Measurements from ENCODE around the gene XAGE5. TPM values are rescaled to one million over a fixed set of nuclear protein-coding genes. Genes with fewer than 3 reads are reported as not detected.
"Not testable (repeated sequence)": the region's sequence is repeated elsewhere in the genome, so short reads cannot be mapped to it uniquely, and the experiment has no call there.

The XAGE5 gene, protein sequence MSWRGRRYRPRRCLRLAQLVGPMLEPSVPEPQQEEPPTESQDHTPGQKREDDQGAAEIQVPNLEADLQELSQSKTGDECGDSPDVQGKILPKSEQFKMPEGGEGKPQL
- total RNA-seq: not detected

DNA sequence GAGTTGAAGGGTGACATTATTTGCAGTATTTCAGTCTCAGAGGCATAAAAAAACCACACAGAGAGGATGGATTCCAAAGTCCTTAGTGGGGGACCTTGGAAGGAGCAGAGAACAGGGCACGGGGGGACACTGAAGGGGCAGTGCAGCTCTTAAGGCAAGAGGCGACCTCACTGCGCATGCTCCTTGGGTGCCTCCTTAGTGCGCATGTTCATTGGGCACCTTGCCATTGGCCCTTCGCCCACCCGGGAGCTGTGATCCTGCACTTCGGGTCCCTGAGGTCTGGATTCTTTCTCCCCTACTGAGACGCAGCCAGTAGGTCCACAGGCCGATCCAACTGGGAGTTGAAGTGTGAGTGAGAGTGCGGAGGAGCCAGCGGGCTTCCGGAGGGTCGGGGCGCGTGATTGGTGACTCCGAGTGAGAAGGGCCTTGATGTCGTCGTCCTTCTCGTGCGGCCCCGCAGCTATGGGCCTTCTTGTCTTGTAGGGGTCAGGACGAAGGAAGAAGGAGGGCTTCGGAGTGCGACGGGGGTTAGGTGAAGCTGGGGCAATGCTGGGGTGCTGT lies at the start of gene XAGE5:
Gene XAGE5, plus strand, starts transcription at position 223 of the 561 bp plus-strand sequence. CDS start 1,280 bp downstream, outside the sequence.
- DNase-seq (ENCODE audit: low spot score) (no peak), ATAC-seq (no peak)

DNA sequence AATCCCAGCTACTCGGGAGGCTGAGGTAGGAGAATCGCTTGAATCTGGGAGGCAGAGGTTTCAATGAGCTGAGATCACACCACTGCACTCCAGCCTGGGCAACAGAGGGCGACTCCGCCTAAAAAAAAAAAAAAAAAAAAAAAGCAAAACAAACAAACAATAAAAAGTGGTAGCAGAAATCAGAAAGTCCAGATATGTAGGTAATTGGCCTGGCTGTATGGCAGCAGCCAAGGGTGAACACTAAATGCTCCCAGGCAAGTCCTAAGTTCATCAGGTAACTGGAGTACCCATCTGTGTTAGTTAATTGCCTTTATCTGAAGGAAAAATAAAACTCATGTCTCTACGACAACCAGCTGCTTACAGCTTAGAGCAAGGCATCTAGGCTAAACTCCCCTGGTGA lies 45.1 kb upstream of the XAGE5 start:
- ATAC-seq; DNase-seq (ENCODE audit: low spot score): not testable (repeated sequence)

DNA sequence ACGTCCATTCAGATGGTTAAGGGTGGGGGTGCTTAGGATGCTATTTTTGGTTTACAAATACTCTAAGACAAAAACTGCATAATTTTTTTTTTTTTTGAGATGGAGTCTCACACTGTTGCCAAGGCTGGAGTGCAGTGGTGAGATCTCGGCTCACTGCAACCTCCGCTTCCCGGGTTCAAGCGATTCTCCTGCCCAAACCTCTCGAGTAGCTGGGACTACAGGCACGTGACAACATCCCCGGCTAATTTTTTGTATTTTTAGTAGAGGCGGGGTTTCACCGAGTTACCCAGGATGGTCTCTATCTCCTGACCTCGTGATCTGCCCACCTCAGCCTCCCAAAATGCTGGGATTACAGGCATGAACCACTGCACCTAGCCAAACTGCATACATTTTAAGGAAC lies 37.6 kb upstream of the XAGE5 start:
- DNase-seq (ENCODE audit: low spot score); ATAC-seq: not testable (repeated sequence)

DNA sequence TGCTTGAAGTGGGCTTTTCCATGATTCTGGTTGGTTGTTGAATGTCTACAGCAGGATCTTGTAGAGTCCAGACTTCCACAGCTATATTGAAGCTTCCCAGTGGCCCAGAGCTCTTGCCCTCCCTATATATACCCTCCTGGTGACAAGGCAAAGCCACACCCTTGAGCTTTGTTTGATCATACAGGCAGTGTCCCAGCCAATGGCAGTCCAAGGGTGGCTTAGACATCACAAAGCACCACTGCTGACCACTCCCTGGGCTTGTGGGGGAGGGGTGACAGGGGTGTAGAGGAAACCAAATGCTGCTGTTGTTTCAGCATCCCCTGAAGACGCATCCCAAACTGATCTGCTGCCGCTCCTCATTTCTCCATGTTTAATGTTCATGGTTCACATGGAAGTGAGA lies 13.8 kb upstream of the XAGE5 start, which contains the start of gene SPANXN5:
Gene SPANXN5, minus strand, starts transcription at position 101 of the 400 bp plus-strand sequence. Its CDS starts 79 bp downstream, at position 22.
- DNase-seq (ENCODE audit: low spot score); ATAC-seq: not testable (repeated sequence)

DNA sequence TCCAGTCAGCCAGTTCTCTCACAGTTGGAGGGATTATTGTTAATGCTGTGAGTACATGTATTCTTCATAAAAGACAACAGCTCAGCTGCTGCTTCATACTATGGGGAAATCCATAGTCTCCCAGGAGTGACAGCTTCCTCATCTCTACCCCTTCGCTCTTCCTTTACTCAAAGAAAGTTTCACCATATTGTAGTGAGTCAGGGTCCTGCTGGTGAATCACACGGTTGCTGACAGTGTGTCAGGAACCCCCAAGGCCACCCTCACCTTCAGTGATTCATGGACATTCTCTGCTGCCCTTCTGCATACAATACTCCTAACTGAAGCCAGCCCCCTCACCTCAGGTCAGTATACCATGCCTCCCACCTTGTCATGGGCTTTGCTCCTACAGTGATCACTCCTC lies 6.2 kb upstream of the XAGE5 start:
- DNase-seq (ENCODE audit: low spot score); ATAC-seq: not testable (repeated sequence)

DNA sequence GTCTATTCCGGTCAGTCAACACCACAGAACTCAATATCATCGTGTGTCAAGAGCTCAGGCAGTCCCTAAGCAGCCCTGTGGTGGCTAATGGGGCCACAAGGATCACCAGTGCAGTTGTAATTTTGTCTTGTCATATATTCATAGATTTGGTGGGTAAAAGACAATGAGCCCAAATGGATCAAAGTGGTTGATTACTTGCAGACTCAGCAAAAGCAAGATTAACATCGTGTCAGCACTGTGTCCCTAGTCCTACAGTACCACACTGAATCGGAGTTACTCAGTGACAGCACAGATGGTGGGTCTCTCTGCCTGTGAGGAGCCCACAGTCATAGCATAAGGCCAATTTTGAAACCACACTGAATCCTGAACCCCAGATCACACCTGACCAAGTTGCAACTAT lies 8.7 kb downstream of the XAGE5 start:
- DNase-seq (ENCODE audit: low spot score): no peak
- no peak for ATAC-seq

DNA sequence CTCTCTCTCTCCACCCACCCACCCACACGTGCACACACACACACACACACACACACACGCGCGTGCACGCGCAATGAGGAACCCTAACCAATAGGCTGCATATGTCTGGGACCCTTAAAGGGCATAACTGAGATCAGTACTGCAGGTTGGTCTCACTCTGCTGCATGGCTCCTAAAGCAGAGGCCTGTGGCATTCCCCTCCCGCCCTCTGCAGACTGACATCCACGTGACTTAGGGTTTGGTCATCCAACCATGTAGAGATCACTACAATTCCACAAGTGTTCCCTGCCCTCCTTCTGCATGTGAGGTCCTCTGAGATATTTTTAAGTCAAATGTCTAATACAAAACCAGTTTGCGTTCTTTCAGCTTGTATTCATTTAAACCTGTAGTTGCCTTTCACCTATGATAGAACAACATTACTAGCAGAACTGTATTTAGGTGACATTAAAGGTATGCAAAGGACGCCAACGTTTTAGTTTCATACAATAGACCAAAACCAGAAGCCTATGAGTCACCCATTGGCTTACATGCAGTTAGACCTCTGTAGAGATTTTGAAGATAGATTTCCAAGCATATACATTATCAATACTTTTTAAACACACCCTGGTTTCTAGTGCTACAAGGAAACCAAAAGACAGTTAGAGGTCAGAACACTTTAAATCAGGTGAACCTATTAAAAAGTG lies 10.1 kb downstream of the XAGE5 start:
- DNase-seq (ENCODE audit: low spot score) (no peak), ATAC-seq (no peak)

DNA sequence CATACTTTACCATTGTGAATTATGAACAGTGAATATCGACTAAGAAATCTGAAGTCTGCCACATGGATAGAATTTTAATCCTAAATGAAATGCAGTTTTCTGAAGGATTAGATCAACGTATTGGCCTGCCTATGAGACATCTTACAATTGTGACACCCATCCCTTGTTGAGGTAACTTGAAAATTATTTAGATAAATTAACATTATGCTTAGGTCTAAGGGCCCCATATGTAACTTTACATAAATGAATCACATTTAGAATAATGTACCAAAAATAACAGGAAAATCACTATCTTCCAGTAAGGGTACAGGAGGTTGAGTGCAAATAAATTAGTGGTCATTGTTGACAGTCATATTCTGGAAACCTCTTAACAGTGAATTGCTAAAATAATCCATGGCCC lies 13.5 kb downstream of the XAGE5 start:
- ATAC-seq: no peak
- DNase-seq (ENCODE audit: low spot score): no peak

DNA sequence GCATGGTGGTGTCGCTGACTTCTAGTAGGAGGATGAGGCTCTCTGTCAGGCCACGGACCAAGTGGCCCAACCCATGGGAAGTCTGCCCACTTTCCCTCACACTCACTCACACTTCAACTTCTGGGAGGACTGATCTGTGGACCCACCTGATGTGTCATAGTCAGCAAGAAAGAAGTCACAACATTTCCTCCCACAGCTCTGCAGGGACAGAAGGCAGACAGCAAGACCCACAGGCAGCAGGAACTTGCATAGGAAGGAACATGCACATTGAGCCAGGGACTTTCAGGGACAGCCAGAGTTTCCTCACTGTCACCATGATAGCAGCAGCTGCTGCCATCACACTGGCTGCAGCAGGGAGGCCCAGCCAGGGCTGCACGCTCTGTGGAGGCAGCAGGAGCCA lies 19.5 kb downstream of the XAGE5 start:
- DNase-seq (ENCODE audit: low spot score) (no peak), ATAC-seq (no peak)

DNA sequence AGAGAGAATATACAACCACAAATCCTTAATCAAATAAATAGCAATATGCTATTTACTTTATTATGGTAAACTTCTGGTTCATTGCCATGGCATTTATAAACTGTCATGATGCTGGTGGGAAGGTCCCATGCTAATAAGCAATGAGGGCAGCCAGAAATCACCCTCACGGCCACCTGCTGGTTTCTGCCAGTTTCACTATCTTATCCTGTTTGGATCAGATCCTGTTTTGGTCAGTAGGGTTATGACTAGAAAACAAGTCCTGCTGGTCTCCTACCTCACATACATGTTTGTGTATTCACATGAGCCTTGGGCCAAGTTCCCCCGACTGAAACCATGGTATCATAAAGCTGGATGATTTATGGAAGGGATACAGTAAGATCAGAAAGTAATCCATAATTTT lies 28.1 kb downstream of the XAGE5 start:
- DNase-seq (ENCODE audit: low spot score) (no peak), ATAC-seq (no peak)

DNA sequence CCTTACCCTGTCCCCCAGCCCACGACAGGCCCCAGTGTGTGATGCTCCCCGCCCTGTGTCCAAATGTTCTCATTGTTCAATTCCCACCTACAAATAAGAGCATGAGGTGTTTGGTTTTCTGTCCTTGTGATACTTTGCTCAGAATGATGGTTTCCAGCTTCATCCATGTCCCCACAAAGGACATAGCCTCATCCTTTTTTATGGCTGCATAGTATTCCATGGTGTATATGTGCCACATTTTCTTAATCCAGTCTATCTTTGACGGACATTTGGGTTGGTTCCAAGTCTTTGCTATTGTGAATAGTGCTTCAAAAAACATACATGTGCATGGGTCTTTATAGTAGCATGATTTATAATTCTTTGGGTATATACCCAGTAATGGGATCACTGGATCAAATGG lies 32.5 kb downstream of the XAGE5 start:
- ATAC-seq: not testable (repeated sequence)

DNA sequence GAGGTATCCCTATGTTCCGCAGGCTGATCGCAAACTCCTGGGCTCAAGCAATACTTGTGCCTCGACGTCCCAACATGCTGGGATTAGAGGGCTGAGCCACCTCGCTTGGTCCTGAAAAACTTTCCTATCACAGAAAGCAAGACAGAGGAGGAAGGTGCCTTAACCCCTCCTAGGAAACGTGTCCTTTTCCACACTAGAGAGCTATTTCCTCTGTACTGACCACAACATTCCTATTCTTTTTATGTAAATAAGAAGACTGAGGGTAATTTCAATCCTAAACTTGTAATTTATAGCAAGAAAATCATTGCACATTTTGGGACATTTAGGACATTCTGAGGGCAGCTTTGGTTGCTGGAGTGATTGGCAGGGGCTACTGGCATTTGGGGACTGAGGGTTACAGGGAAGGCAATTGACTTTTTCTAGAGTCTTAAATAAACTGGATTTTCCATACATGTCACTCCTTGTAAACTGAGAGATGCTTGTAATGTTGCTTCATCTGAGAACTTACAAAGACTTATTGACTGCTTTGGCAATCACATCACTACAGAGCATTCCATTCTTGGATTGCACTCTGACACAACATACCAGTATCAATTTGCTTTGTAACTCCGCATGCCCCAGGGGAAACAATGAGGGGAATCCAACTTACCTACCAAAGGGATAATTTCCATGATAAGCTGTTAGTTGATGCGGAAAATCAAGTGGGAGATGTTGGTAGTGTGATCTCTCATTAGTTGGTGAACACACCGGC lies 41.2 kb downstream of the XAGE5 start:
- no peak for DNase-seq (ENCODE audit: low spot score)
- ATAC-seq: no peak

More for the DNA sequence above, 32.5 kb downstream of the XAGE5 start:
- DNase-seq (ENCODE audit: low spot score): not testable (repeated sequence)

DNA sequence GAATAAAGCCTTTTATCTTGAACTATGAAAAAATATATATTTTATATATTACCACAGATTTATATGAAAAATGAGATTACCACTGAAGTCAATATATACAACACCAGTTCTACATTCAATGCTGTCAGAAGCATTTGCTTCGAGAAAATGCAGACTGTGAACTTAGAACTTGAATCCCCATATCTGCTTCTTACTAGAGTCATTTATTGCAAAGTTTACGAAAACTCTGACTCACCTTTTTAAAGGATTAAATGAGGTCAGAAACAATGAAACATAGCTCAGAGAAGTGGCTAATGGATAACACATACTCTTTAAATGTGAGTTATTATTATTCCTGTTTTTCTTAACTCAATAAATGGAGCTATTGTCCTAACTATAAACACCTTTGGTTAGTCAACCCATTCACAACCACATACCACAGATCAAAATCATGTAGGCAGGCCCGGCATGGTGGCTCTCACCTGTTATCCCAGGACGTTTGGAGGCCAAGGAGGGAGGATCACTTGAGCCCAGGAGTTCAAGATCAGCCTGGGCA lies 46.0 kb downstream of the XAGE5 start:
- not testable (repeated sequence) for ATAC-seq; DNase-seq (ENCODE audit: low spot score)

DNA sequence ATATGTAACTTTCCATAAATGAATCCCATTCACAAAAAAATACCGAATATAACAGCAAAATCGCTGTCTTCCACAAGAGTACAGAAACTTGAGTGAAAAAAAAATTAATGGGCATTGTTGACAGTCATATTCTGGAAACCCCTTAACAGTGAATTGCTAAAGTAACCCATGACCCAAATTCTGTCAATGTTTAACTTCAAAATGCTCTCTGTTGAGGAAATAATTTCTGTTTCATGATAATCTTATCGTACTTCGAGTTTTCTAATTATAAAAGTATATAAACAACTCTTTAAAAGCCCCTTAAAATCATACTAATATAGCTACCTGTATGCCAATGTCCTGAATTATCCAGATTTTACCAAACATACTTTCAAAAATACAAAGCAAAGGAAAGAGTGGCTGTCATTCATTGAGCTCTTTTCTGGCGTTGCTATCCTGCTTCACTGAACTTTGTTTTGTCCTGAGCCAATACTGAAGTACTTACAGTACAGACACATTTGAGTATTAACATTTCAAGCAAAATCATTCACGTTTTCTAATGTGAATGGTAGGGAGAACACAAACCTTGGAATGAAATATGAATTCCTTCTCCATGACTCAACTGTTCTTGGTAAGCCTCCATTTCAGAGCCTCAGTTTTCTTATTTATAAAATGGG lies 54.4 kb downstream of the XAGE5 start:
- peak; percentile 76 for ATAC-seq
- DNase-seq (ENCODE audit: low spot score): no peak

Other genes with a start within 250 kb of the XAGE5 start
- not detected for gene SSX7, start 156.4 kb upstream of the XAGE5 start, total RNA-seq
- not detected for gene SSX2, start 104.1 kb upstream of the XAGE5 start, total RNA-seq
- gene SSX2B, start 60.0 kb upstream of the XAGE5 start, total RNA-seq: 0.23 TPM
- gene SPANXN5, start 13.9 kb upstream of the XAGE5 start, total RNA-seq: not detected
- gene XAGE3, start 56.8 kb downstream of the XAGE5 start, total RNA-seq: not detected
- 5.2 TPM for gene FAM156B, start 86.0 kb downstream of the XAGE5 start, total RNA-seq
- gene FAM156A, start 147.2 kb downstream of the XAGE5 start, total RNA-seq: 8.7 TPM
- 0.23 TPM for gene GPR173, start 237.5 kb downstream of the XAGE5 start, total RNA-seq

Data from left lobe of liver (tissue), 2 donors.